ENCODE results near the gene TMEM139. TPM values are rescaled to one million over a fixed set of nuclear protein-coding genes. Genes with fewer than 3 reads are reported as not detected.

TMEM139 gene
- total RNA-seq, 2 donors from 2014 or later, result 3.2 TPM; not detected in 1

GRCh38 chr7:143327903-143328302 is 43.1 kb downstream of the TMEM139 start:
- no peak overlapping the region for H3K27ac ChIP-seq
- no peak for TF ChIP-seq CTCF (IDR thresholded peaks at IDR 0.05)

GRCh38 chr7:143329471-143330170 is 44.9 kb downstream of the TMEM139 start:
- no peak for ATAC-seq (ENCODE audit: insufficient number of reproducible peaks, low FRiP score, low read depth)
- no peak for TF ChIP-seq CTCF (IDR thresholded peaks at IDR 0.05)
- H3K4me1 ChIP-seq (ENCODE audit: control insufficient read depth in 1 of 2, low read depth in 2 of 2), result no peaks in the 10 kb centered on the region
- H3K9me3 ChIP-seq, result no peaks in the 10 kb centered on the region
- no peaks in the 10 kb centered on the region for H3K36me3 ChIP-seq
- H3K27ac ChIP-seq, result no peak overlapping the region
- no peaks in the 10 kb centered on the region for H3K27me3 ChIP-seq (replicated peaks; ENCODE audit: insufficient read depth)
- H3K4me3 ChIP-seq, result no peak overlapping the region
- DNase-seq (ENCODE audit: low spot score), result no peak

More at GRCh38 chr7:143327903-143328302, 43.1 kb downstream of the TMEM139 start:
- no peaks in the 10 kb centered on the region for H3K9me3 ChIP-seq
- ATAC-seq (ENCODE audit: insufficient number of reproducible peaks, low FRiP score, low read depth) (no peak), DNase-seq (ENCODE audit: low spot score) (no peak)
- H3K27me3 ChIP-seq (replicated peaks; ENCODE audit: insufficient read depth), result no peaks in the 10 kb centered on the region
- H3K4me1 ChIP-seq (ENCODE audit: control insufficient read depth in 1 of 2, low read depth in 2 of 2), result no peaks in the 10 kb centered on the region
- no peak overlapping the region for H3K4me3 ChIP-seq
- no peaks in the 10 kb centered on the region for H3K36me3 ChIP-seq

DNA sequence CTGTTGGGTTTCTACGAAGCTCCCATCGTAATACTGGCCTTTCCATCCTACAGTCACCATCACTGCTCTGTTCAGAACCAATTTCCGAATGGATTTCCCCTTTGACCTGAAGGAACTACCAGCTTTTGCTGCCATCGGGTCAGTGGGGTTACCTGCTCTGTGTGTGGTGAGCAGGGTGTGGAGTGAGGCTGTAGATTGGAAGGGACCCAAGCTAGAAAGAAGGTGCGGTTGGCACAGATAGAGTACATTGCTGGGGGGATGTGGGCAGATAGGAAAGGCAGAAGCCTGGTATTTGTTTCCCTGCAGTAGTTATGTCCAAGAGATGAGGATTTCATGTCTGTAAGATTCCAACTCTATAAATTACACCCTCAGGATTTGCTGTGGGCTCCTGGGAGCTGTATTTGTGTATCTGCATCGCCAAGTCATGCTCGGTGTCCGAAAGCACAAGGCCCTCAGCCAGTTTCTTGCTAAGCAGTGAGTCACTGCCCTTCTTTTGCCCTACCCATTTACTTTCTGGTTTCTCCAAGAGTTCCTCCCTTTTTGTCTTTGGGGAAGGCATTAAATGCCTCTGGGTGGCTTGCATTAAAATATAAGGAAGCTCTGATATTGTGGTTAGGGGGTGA is 46.5 kb downstream of the TMEM139 start:
- no peak overlapping the region for H3K4me3 ChIP-seq
- no peaks in the 10 kb centered on the region for H3K27me3 ChIP-seq (replicated peaks; ENCODE audit: insufficient read depth)
- DNase-seq (ENCODE audit: low spot score) (no peak), ATAC-seq (ENCODE audit: insufficient number of reproducible peaks, low FRiP score, low read depth) (no peak)
- H3K36me3 ChIP-seq, result no peaks in the 10 kb centered on the region
- H3K4me1 ChIP-seq (ENCODE audit: control insufficient read depth in 1 of 2, low read depth in 2 of 2), result no peaks in the 10 kb centered on the region
- no peaks in the 10 kb centered on the region for H3K9me3 ChIP-seq
- no peak for TF ChIP-seq CTCF (IDR thresholded peaks at IDR 0.05)
- H3K27ac ChIP-seq, result no peak overlapping the region

DNA sequence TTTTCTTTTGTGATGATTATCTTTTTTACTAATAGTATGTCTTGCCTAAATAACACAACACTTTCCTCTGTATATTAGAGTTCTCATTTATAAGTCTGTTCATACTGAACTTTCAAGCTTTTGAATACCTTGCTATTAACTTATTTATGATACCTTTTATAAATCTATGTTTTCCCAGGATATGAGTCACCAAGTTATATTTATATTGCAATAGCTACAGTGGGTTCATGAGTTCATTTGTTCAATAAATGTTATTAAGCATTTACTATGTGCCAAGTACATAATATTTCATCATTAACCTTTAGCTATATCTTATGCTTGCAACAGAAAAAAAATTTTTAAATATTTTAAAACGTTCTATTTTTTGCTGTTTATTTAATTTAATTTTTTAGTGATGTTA is 49.5 kb downstream of the TMEM139 start:
- no peak overlapping the region for H3K27ac ChIP-seq
- H3K27me3 ChIP-seq (replicated peaks; ENCODE audit: insufficient read depth), result no peaks in the 10 kb centered on the region
- ATAC-seq (ENCODE audit: insufficient number of reproducible peaks, low FRiP score, low read depth), result no peak
- no peak for TF ChIP-seq CTCF (IDR thresholded peaks at IDR 0.05)
- no peak for DNase-seq (ENCODE audit: low spot score)
- no peak overlapping the region for H3K4me3 ChIP-seq
- H3K36me3 ChIP-seq, result no peaks in the 10 kb centered on the region
- H3K4me1 ChIP-seq (ENCODE audit: control insufficient read depth in 1 of 2, low read depth in 2 of 2), result no peaks in the 10 kb centered on the region
- no peaks in the 10 kb centered on the region for H3K9me3 ChIP-seq

DNA sequence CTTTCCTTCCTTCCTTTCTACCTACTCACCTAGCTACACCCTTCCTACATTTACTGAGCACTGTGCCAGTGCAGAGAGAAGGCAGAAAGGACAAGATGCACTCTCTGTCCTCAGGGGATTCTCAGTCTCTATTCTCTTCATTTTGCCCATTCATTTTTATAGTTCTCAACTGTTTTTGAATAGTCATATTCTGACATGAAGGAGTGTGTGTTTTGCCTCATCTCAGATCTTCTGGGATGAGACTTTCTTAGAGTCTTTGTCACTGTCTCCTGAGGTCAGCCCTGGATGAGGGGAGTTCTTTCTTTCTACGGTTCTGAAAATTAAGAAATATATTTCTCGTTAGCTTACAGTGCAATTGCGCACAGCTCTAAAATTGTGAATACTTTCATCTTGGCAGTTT is 52.5 kb downstream of the TMEM139 start:
- no peaks in the 10 kb centered on the region for H3K9me3 ChIP-seq
- no peaks in the 10 kb centered on the region for H3K36me3 ChIP-seq
- no peak overlapping the region for H3K27ac ChIP-seq
- no peak for TF ChIP-seq CTCF (IDR thresholded peaks at IDR 0.05)
- no peak overlapping the region for H3K4me3 ChIP-seq
- H3K27me3 ChIP-seq (replicated peaks; ENCODE audit: insufficient read depth), result no peaks in the 10 kb centered on the region
- ATAC-seq (ENCODE audit: insufficient number of reproducible peaks, low FRiP score, low read depth) (no peak), DNase-seq (ENCODE audit: low spot score) (no peak)
- no peaks in the 10 kb centered on the region for H3K4me1 ChIP-seq (ENCODE audit: control insufficient read depth in 1 of 2, low read depth in 2 of 2)

Other genes with a start within 250 kb of the TMEM139 start
- gene OR6V1, start 232.6 kb upstream of the TMEM139 start, total RNA-seq, result not detected
- gene PIP, start 152.9 kb upstream of the TMEM139 start, total RNA-seq, result 1 to 10 TPM in 1 of 2 donors, not detected in 1; 1.1 TPM
- not detected for gene TAS2R39, start 101.5 kb upstream of the TMEM139 start, total RNA-seq
- not detected for gene TAS2R40, start 62.9 kb upstream of the TMEM139 start, total RNA-seq
- gene GSTK1, start 21.5 kb upstream of the TMEM139 start, total RNA-seq, result 100 to 1,000 TPM; 106 to 148 TPM
- 10 to 100 TPM; 12.3 to 13.4 TPM for gene CASP2, start 3.4 kb downstream of the TMEM139 start, total RNA-seq
- under 1 TPM in 1 of 2 donors, not detected in 1; 0.68 TPM for gene CLCN1, start 31.2 kb downstream of the TMEM139 start, total RNA-seq
- gene FAM131B, start 77.8 kb downstream of the TMEM139 start, total RNA-seq, result 1 to 10 TPM; 2.3 to 3.3 TPM
- 100 to 1,000 TPM; 234 to 287 TPM for gene ZYX, start 96.4 kb downstream of the TMEM139 start, total RNA-seq
- gene EPHA1, start 123.9 kb downstream of the TMEM139 start, total RNA-seq, result under 1 TPM; 0.41 to 0.49 TPM
- gene TAS2R60, start 158.5 kb downstream of the TMEM139 start, total RNA-seq, result 1 to 10 TPM in 1 of 2 donors, not detected in 1; 8.5 TPM
- 1 to 10 TPM in 1 of 2 donors, not detected in 1; 2.5 TPM for gene TAS2R41, start 192.9 kb downstream of the TMEM139 start, total RNA-seq

Measured in thoracic aorta (tissue), 2 donors.